Liver (tissue), 3 donors: ENCODE results near the gene PRICKLE1.

Experiments used
- FOXA1 ChIP-seq: IDR thresholded peaks from 2 replicates; pipeline ENCODE4 v1.6.1; 2016; ENCODE audit warnings: antibody characterized with exemption
- MAX ChIP-seq: IDR thresholded peaks from 2 replicates; pipeline ENCODE4 v1.6.1; 2016; ENCODE audit warnings: antibody characterized with exemption
- RXRA ChIP-seq, 2 donors: IDR thresholded peaks; 2 replicates each; pipeline ENCODE4 v1.6.1; 2017 to 2018; ENCODE audit warnings: antibody characterized with exemption in 2 of 2, mild to moderate bottlenecking in 1 of 2
- TAF1 ChIP-seq: conservative IDR thresholded peaks from 2 replicates; pipeline ENCODE4 v1.6.1; 2016; ENCODE audit warnings: antibody characterized with exemption, mild to moderate bottlenecking
- TF ChIP-seq, protein P1 (sequence below): fragments of 150-350 bp; IDR thresholded peaks from 2 replicates; pipeline ENCODE4 v1.5.1; 2017; ENCODE audit warnings: improper control_type of control experiment, low read depth, low read length; ENCODE audit not compliant: missing input control
- donor health status: healthy.
- donor health status: healthy.

GRCh38 chr12:42615006-42615405 is 25.5 kb upstream of the PRICKLE1 start:
- TF ChIP-seq, protein P1, sequence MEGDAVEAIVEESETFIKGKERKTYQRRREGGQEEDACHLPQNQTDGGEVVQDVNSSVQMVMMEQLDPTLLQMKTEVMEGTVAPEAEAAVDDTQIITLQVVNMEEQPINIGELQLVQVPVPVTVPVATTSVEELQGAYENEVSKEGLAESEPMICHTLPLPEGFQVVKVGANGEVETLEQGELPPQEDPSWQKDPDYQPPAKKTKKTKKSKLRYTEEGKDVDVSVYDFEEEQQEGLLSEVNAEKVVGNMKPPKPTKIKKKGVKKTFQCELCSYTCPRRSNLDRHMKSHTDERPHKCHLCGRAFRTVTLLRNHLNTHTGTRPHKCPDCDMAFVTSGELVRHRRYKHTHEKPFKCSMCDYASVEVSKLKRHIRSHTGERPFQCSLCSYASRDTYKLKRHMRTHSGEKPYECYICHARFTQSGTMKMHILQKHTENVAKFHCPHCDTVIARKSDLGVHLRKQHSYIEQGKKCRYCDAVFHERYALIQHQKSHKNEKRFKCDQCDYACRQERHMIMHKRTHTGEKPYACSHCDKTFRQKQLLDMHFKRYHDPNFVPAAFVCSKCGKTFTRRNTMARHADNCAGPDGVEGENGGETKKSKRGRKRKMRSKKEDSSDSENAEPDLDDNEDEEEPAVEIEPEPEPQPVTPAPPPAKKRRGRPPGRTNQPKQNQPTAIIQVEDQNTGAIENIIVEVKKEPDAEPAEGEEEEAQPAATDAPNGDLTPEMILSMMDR = no peak
- TF ChIP-seq FOXA1 (no peak), MAX (no peak), TAF1 (no peak), RXRA (IDR thresholded peaks at IDR 0.05) (no peak)
